NCI-H526 (cell line): ENCODE results near the gene SNX21.

Source experiments
- DNase-seq, 2 experiments: peaks; one replicate each; lab custom pipeline; 2025; lab: John Stamatoyannopoulos, UW

Gene SNX21

DNA sequence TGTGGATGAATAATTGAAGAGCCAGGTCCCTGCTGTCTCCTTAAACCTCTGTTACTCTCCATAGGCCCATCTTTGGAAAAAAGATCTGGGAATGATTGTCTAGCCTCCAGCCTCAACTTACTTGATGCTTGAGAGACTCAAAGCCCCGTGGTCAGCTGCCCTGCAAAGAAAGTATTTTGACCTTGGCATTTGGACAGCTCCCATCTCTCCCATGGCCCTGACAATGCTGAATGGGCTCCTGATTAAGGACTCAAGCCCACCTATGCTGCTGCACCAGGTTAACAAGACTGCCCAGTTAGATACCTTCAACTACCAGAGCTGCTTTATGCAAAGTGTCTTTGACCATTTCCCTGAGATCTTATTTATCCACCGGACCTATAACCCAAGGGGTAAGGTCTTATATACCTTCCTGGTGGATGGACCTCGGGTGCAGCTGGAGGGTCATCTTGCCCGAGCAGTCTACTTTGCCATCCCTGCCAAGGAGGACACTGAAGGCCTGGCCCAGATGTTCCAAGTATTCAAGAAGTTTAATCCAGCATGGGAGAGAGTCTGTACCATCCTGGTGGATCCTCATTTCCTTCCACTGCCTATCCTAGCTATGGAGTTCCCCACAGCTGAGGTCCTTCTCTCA lies 49.0 kb downstream of the SNX21 start:
- DNase-seq, result no peak

DNA sequence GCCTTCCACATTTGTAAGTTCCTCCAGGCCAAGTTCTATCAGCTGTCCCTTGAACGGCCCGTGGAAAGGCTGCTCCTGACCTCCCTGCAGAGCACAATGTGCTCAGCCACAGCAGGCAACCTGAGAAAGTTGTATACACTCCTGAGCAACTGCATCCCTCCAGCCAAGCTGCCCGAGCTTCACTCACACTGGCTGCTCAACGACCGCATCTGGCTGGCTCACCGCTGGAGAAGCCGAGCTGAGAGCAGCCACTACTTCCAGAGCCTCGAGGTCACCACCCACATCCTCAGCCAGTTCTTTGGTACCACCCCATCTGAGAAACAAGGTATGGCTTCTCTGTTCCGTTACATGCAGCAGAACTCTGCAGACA lies 49.5 kb downstream of the SNX21 start:
- DNase-seq, result no peak

DNA sequence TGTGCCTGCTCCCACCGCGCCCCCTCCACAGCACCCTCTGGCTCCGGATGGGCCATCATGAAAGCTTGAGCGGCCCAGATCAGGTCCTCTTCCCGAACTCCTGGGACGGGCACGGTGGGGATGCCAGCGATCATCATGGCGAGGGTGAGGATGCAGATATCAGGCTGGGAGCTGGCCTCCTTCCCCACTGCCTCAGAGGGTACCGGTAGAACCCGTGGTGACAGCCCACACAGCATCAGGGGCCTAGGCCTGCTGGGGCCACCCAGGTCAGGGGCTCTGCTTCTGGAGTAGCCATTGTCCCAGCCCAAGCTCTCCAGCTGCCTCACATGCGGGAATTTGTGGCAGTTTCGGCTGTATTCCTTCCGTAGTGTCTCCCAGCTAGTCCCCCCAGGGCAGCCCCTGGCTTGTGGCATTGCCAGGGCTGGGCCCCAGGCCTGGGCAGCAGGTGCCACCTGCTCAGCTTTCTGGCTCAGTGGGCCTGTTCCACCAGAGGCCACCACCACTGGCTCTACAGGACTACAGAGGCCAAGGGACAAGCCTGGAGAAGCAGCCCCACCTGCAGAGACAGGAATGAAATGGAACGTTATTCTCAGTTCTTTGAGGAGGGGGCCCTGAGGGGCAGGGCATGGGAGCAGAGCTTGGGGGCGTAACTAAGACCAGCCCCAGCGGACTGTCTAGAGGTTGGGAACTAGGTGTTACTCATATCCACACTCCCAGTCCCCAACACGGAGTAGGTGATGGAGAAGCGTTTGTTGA lies 53.2 kb downstream of the SNX21 start:
- DNase-seq, result no peak

DNA sequence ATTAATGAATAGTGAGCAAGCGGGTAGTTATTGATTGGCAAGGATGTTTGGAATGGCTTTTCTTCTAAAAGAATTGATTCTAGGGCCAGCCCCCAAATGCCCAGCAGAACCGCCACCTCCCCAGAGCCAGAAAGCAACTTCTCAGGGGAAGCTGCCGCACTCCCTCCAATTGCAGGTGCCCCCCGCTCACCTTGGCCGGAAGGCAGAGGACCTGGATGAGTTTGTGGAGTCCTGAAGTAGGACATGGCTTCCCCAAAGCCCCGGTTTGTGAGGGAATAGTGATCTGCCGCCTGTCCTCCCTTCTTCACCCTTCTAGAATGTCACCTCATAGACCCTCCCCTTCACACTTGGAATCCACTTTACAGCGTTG lies 53.7 kb downstream of the SNX21 start, which contains the start of gene SPATA25:
TSS of gene SPATA25 (minus strand) at position 277 of the 370 bp plus-strand sequence. CDS start at position 245, 32 bp downstream.
- DNase-seq, result no peak

DNA sequence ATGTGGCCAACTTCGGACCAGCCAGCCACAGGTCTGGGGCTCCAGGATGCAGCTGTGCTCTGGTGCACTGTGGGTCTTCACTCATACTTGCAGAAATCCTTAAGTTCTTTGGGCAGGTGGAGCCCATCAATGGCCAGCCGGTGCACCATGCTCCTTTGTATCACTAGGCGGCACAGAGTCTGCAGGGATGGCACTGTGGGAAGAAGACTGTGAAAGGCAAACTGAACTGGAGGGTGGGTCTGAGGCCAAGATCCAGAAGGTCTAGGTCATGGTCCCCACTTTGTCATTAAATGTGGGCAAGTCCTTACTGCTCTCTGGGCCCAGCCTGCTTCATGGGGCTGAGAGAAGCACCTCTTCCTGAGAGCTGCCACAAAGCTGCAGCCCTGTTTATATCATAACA lies 55.1 kb downstream of the SNX21 start:
- no peak for DNase-seq

DNA sequence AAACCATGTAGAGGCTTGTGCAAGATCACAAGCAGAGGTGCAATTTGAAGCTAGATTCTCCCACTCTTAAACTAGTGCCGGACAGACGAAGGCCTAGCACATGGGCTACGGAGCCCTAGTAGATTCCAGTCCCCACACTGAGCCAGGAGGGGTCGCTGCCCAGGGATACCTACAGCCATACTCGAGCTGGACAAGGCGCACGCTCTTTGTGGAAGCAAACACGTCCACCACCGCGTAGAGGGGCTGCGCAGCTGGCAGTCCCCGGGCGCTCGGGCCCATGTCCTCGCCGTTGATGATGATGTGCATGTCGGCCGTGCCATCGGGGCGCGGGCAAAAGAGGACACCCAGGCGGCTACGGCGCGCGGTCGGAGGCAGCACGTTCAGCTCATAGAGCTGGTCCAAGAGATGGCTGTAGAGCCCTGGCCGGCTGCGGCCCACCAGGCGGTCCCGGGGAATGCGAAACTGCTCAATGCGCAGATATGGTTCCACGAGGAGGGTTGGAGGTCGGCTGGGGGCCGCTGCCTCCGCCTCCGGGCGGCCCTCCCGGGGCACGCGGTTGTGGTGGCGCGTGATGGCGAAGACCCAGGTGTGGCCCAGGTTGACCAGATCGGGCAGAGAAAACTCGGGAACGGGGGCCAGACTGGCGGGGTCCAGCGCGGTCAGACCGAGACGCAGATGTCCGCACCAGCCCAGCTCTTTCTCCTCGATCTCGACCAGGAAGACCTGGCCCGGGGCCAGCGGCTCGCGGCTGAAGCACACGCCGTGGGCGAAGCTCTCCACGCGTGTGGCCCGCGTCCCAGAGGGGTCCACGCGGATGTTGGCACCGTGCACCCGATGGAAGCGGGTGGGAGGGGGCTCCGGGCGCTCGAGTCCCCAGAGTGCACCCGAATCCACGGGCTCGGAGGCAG lies 56.7 kb downstream of the SNX21 start:
- DNase-seq, result peak; percentile 54 to 89

DNA sequence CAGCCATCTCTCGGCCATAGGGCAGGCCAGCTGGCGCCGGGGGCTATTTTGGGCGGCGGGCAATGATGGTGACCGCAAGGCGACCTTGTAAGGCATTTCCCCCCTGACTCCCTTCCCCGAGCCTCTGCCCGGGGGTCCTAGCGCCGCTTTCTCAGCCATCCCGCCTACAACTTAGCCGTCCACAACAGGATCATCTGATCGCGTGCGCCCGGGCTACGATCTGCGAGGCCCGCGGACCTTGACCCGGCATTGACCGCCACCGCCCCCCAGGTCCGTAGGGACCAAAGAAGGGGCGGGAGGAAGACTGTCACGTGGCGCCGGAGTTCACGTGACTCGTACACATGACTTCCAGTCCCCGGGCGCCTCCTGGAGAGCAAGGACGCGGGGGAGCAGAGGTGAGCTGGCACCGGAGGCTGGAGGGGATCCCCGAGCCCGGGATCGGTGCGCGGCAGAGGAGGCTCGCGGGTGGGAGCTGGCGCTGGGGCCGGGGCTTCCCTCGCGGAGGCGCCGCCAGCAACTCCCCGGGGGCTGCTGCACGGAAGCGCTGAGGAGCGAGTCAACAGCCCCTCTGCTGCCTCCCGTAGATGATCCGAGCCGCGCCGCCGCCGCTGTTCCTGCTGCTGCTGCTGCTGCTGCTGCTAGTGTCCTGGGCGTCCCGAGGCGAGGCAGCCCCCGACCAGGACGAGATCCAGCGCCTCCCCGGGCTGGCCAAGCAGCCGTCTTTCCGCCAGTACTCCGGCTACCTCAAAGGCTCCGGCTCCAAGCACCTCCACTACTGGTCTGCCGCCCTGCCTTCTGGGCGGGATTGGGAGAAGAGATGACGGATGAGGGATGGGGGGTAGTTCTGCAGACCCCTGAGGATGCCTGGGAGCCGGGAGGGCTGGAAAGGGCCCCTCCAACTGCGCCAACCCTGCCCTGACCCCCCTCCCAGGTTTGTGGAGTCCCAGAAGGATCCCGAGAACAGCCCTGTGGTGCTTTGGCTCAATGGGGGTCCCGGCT lies 57.7 kb downstream of the SNX21 start, which contains the start of the genes CTSA and NEURL2:
TSS of gene CTSA (plus strand) at position 351 of the 999 bp plus-strand sequence. CDS start at position 585, 234 bp downstream.
TSS of gene NEURL2 (minus strand) at position 224 of the 999 bp plus-strand sequence. CDS start at position 7, 217 bp downstream.
- DNase-seq, result peak; percentile 75 to 94

DNA sequence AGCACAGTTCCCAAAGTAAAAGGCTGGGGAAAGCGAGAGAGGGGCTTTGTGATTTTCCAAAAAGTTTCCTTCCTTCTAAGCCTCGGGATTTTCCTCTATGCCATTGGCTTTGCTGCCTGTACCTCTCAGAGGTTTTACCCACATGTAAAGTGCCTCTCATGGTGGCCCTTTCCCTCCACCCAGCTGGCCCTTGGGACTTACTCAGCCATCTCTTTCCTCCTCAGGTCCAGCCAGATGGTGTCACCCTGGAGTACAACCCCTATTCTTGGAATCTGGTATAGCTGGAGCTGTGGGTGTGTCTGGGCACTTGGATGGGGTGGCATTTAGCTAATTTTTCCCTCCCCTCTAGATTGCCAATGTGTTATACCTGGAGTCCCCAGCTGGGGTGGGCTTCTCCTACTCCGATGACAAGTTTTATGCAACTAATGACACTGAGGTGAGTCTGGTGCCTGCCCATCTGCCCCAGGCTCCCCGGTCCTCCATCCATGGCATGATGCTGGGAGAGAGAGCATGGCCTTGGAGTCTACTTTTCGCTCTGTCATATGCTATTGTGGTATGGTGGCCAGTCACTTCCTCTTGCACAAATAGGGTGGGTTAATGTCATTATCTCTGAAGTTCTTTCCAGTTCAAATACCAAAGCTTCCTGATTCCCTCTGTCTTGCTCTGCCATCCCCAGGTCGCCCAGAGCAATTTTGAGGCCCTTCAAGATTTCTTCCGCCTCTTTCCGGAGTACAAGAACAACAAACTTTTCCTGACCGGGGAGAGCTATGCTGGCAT lies 58.6 kb downstream of the SNX21 start:
- no peak for DNase-seq
